Esophagus (tissue), 2 donors: Measurements from ENCODE around the gene TACC2. TPM values are rescaled to one million over a fixed set of nuclear protein-coding genes. Genes with fewer than 3 reads are reported as not detected.

Source experiments
- H3K27ac ChIP-seq, 2 donors: one replicate each; pipeline ENCODE4 v1.5.1; 2013; ENCODE audit warnings: low read depth in 2 of 2, mild to moderate bottlenecking in 2 of 2, inconsistent platforms in 1 of 2, low read length in 1 of 2, moderate library complexity in 1 of 2
- H3K27me3 ChIP-seq, 2 donors: one replicate each; pipeline ENCODE4 v1.6.1; 2013; ENCODE audit warnings: low read length in 2 of 2, control low read depth in 1 of 2, mild to moderate bottlenecking in 1 of 2; ENCODE audit not compliant: insufficient read depth in 2 of 2, control insufficient read depth in 1 of 2
- H3K36me3 ChIP-seq, 2 donors: one replicate each; pipeline ENCODE4 v1.6.1; 2013; ENCODE audit warnings: low read length in 1 of 2; ENCODE audit not compliant: control insufficient read depth in 2 of 2, insufficient read depth in 2 of 2
- H3K4me1 ChIP-seq, 2 donors: one replicate each; pipeline ENCODE4 v1.6.1; 2013; ENCODE audit warnings: low read length in 1 of 2; ENCODE audit not compliant: control insufficient read depth in 2 of 2, insufficient read depth in 2 of 2
- H3K4me3 ChIP-seq, 2 donors: one replicate each; pipeline ENCODE4 v1.5.1; 2013; ENCODE audit warnings: low read length in 2 of 2, mild to moderate bottlenecking in 2 of 2, low read depth in 1 of 2, moderate library complexity in 1 of 2
- H3K9me3 ChIP-seq, 2 donors: one replicate each; pipeline ENCODE4 v1.6.1; 2013; ENCODE audit warnings: mild to moderate bottlenecking in 2 of 2, low read depth in 1 of 2, low read length in 1 of 2, moderate library complexity in 1 of 2; ENCODE audit not compliant: control insufficient read depth in 2 of 2, insufficient read depth in 1 of 2
- WGBS, 2 donors: extraction: QIAGEN DNeasy Blood & Tissue Kit; methylation state at CpG; one replicate each; pipeline ENCODE4 v1.1.7; 2013; 5-methylcytosine and 5-hydroxymethylcytosine counted together
- polyA plus RNA-seq, 2 donors: library from polyadenylated mRNA; stranded (reverse); fragments of 200-250 nt; gene quantifications; one replicate each; pipeline ENCODE4 v1.2.3, GENCODE V29; 2013
- donor health status: healthy with polysubstance abuse.
- donor health status: Bipolar disorder and iron deficiency.

The TACC2 gene
- polyA plus RNA-seq, 2 donors, result 47.8 to 51.8 TPM

DNA sequence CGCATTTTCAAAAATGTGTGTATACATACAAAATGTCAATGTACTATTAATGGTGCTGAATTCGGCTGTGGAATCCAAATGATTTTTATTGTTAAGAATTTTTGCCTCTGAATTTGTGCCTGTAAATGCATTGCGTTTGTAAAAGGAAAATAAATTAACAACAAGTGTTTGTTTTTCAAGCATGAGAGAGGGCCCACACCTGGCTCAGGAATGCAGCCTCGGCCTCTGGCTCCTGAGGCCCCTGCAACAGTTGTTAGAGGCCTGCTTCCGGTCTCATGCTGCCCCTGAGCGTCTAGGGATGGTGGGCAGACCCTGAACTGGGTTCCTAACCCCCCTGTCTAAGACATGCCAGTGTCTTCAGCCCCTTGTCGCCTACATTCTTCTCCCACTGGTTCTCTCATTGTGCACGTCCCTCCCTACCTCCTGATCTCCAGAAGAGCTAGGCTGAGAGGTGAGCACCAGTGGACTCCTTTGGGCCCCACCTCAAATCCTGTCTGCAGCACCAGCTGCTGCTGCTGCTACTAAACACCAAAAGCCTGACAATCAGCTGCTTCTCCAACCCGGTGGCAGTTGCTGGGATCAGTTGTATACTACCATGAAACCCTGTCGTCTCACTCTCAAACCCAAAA, 280.2 kb downstream of the TACC2 start:
- 80 to 85% methylated on average over 10 of the region's 10 CpGs for WGBS, 2 donors
- no peak overlapping the region for H3K27ac ChIP-seq
- no peak overlapping the region for H3K4me3 ChIP-seq
- peaks cover 9 to 10% of the 10 kb centered on the region in 2 donors for H3K36me3 ChIP-seq
- H3K9me3 ChIP-seq, result no peaks in the 10 kb centered on the region
- no peaks in the 10 kb centered on the region for H3K4me1 ChIP-seq
- no peaks in the 10 kb centered on the region for H3K27me3 ChIP-seq

GRCh38 chr10:122271076-122271475, 282.1 kb downstream of the TACC2 start, which contains the start of gene BTBD16:
BTBD16 (plus strand) TSS chr10:122271296; CDS start chr10:122275082, 3,786 bp downstream.
- no peak within 1 kb of the TSS for H3K4me3 ChIP-seq
- 57 to 66% methylated on average over 5 of the region's 5 CpGs for WGBS, 2 donors
- peaks cover 9 to 10% of the 10 kb centered on the region in 2 donors for H3K36me3 ChIP-seq
- no peaks in the 10 kb centered on the region for H3K27me3 ChIP-seq
- no peaks in the 10 kb centered on the region for H3K4me1 ChIP-seq
- H3K9me3 ChIP-seq, result no peaks in the 10 kb centered on the region
- no peak within 1 kb of the TSS for H3K27ac ChIP-seq

- peaks cover 9 to 10% of the 10 kb centered on the region in 2 donors for H3K36me3 ChIP-seq
- no peak overlapping the region for H3K4me3 ChIP-seq
- no peaks in the 10 kb centered on the region for H3K27me3 ChIP-seq
- no peaks in the 10 kb centered on the region for H3K4me1 ChIP-seq
- 86 to 88% methylated on average over 10 of the region's 10 CpGs for WGBS, 2 donors
- no peaks in the 10 kb centered on the region for H3K9me3 ChIP-seq
- no peak overlapping the region for H3K27ac ChIP-seq
Observed at GRCh38 chr10:122273966-122274545, 285.1 kb downstream of the TACC2 start.

DNA sequence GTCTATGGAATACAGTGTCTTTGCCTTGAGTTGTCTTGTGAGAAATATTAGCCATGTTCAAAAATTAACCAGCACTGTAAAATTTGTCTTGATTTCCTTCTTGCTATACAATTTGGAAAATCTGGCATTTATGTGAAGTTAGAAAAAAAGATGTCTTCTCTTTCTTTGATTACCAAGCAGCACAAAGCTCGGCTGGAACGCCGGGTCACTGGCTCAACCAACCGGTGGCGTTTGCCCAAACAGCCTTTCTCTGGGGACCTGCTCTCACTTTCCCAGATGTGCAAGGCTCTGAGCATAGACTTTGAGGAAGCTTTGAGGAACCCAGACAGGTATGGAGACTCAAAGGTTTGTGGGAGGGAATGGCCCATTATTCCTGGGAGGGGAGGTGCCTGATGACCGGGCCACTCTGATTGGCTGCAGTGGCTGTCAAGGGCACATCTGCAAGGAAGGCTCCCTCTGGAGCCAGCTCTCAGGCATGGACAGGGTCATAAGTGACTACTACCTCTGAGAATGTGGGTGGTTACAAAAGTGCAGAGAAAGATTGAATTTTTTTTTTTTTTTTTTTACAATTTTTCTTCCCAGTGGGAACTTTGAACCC, 287.7 kb downstream of the TACC2 start:
- no peak overlapping the region for H3K4me3 ChIP-seq

DNA sequence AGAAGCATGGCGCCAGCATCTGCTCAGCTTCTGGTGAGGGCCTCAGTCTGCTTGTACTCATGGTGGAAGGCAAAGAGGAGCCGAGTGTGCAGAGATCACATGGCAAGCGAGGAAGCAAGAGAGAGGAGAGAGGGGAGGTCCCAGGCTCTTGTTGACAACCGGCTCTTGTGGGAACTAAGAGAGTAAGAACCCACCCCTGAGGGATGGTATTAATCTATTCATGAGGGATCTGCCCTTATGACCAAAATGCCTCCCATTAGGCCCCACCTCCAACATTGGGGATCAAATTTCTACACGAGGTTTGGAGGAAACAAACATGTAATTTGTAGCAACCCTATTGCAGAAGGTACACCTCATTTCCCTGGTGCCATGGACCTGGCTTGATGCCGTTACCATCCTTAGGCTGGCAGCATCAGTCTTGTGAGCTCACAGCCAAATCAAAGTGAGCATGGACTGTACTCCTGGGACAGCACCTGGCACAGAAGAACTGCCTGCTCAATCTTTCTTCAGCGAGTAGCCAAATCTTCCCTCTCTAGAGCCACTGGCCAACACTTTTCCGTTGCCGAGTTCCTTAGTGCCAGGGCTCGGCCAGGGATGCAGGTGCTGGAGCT, 288.7 kb downstream of the TACC2 start:
- H3K27ac ChIP-seq, result no peak overlapping the region
- H3K4me3 ChIP-seq, result no peak overlapping the region
- WGBS, 2 donors, result 80 to 83% methylated on average over 10 of the region's 10 CpGs
- no peaks in the 10 kb centered on the region for H3K36me3 ChIP-seq
- H3K9me3 ChIP-seq, result no peaks in the 10 kb centered on the region
- no peaks in the 10 kb centered on the region for H3K4me1 ChIP-seq
- H3K27me3 ChIP-seq, result no peaks in the 10 kb centered on the region

More for the DNA sequence above, 287.7 kb downstream of the TACC2 start:
- no peak overlapping the region for H3K27ac ChIP-seq
- no peaks in the 10 kb centered on the region for H3K27me3 ChIP-seq
- no peaks in the 10 kb centered on the region for H3K36me3 ChIP-seq
- 94 to 98% methylated on average over 6 of the region's 6 CpGs for WGBS, 2 donors
- no peaks in the 10 kb centered on the region for H3K4me1 ChIP-seq
- no peaks in the 10 kb centered on the region for H3K9me3 ChIP-seq

GRCh38 chr10:122279725-122280141, 290.8 kb downstream of the TACC2 start:
- no peaks in the 10 kb centered on the region for H3K9me3 ChIP-seq
- no peaks in the 10 kb centered on the region for H3K36me3 ChIP-seq
- no peak overlapping the region for H3K27ac ChIP-seq
- no peak overlapping the region for H3K4me3 ChIP-seq
- no peaks in the 10 kb centered on the region for H3K27me3 ChIP-seq
- 43 to 45% methylated on average over 9 of the region's 9 CpGs for WGBS, 2 donors
- no peaks in the 10 kb centered on the region for H3K4me1 ChIP-seq

DNA sequence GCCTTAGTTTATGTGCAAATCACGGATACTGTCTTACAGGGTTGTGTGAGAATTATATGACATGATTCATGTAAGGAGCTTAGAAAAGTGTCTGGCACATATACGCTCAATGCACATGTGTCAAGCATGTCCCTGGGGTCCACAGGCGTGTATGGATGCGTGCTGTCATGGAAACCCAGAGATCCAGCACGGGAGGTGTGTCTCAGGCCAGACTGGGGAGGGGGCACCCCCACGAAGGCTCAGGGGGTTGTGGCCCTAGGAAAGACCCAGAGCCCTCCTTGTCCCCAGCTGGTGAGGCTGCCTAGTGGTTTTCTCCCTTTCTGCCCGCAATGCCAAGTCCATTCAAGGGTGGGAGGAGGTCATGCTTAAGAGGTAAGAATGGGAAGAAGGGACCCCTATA, 291.2 kb downstream of the TACC2 start:
- no peak overlapping the region for H3K27ac ChIP-seq
- no peak overlapping the region for H3K4me3 ChIP-seq
- no peaks in the 10 kb centered on the region for H3K4me1 ChIP-seq
- H3K9me3 ChIP-seq, result no peaks in the 10 kb centered on the region
- H3K27me3 ChIP-seq, result no peaks in the 10 kb centered on the region
- H3K36me3 ChIP-seq, result no peaks in the 10 kb centered on the region
- 72 to 82% methylated on average over 7 of the region's 7 CpGs for WGBS, 2 donors

- Histone ChIP-seq H3K27me3 (no peaks in the 10 kb centered on the region), H3K4me1 (no peaks in the 10 kb centered on the region), H3K27ac (no peak overlapping the region), H3K4me3 (no peak overlapping the region), H3K9me3 (no peaks in the 10 kb centered on the region), H3K36me3 (no peaks in the 10 kb centered on the region)
- 90 to 94% methylated on average over 7 of the region's 7 CpGs for WGBS, 2 donors
Observed at GRCh38 chr10:122281018-122281626, 292.2 kb downstream of the TACC2 start.

DNA sequence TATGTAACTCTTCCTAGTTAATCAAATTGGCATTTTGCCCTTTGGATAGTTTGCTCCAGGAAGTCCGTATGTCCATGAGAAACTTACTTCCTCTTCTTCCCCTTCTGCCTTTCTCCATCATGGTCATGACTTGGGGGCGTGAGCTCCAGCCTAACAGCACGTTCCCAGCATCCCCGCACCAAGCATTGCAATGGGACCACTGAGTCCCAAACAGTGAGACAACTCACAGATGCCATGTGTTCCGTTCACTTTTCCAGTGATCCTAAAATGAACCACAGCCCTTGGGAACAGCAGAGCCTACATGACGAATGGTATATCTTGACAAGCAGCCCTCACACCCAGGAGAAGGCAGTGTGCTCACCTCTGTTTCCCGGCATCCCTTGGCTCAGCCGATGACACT, 292.8 kb downstream of the TACC2 start:
- Histone ChIP-seq H3K27me3 (no peaks in the 10 kb centered on the region), H3K4me3 (no peak overlapping the region), H3K27ac (no peak overlapping the region), H3K36me3 (no peaks in the 10 kb centered on the region), H3K9me3 (no peaks in the 10 kb centered on the region), H3K4me1 (no peaks in the 10 kb centered on the region)
- 78 to 86% methylated on average over 8 of the region's 8 CpGs for WGBS, 2 donors
